Glutamatergic neuron (in vitro differentiated cells): ENCODE data around the gene EME2. TPM values are rescaled to one million over a fixed set of nuclear protein-coding genes. Genes with fewer than 3 reads are reported as not detected.

Experiments used
- DNase-seq: peaks from one replicate; pipeline ENCODE4 v3.0.0; 2022
- H3K27ac Mint-ChIP-seq: one replicate; pipeline ENCODE4 v1.8.0; 2020; ENCODE audit warnings: mild to moderate bottlenecking, mixed read lengths, inconsistent platforms; ENCODE audit not compliant: unreplicated experiment
- H3K27me3 Mint-ChIP-seq: one replicate; pipeline ENCODE4 v1.8.0; 2020; ENCODE audit warnings: mild to moderate bottlenecking, moderate library complexity, mixed read lengths, inconsistent platforms; ENCODE audit not compliant: unreplicated experiment
- H3K36me3 Mint-ChIP-seq: one replicate; pipeline ENCODE4 v1.8.0; 2020; ENCODE audit warnings: mild to moderate bottlenecking, mixed read lengths, inconsistent platforms; ENCODE audit not compliant: unreplicated experiment
- H3K4me1 Mint-ChIP-seq: one replicate; pipeline ENCODE4 v1.8.0; 2020; ENCODE audit warnings: mild to moderate bottlenecking, low read depth, mixed read lengths, inconsistent platforms; ENCODE audit not compliant: unreplicated experiment
- H3K4me3 Mint-ChIP-seq: one replicate; pipeline ENCODE4 v1.8.0; 2020; ENCODE audit warnings: mild to moderate bottlenecking, mixed read lengths, inconsistent platforms; ENCODE audit not compliant: unreplicated experiment
- H3K9me3 Mint-ChIP-seq: one replicate; pipeline ENCODE4 v1.8.0; 2020; ENCODE audit warnings: mild to moderate bottlenecking, moderate library complexity, mixed read lengths, inconsistent platforms; ENCODE audit not compliant: unreplicated experiment
- total RNA-seq: library from RNA; stranded (reverse); fragmentation: NEBNext Ultra II Directional; extraction: Animal tissue kit (Norgen Biotek cat#: 25700); gene quantifications from one replicate; pipeline ENCODE4 v1.2.1, GENCODE V29; 2021; ENCODE audit not compliant: unreplicated experiment
- TF ChIP-seq, protein P1 (sequence below): fragments of 200-600 bp; sonication (generic); IDR thresholded peaks from one replicate; pipeline ENCODE4 v1.5.0; 2021; ENCODE audit not compliant: partially characterized antibody, unreplicated experiment

The EME2 gene
- total RNA-seq, 1 donor from 2014 or later: 68.7 TPM

DNA sequence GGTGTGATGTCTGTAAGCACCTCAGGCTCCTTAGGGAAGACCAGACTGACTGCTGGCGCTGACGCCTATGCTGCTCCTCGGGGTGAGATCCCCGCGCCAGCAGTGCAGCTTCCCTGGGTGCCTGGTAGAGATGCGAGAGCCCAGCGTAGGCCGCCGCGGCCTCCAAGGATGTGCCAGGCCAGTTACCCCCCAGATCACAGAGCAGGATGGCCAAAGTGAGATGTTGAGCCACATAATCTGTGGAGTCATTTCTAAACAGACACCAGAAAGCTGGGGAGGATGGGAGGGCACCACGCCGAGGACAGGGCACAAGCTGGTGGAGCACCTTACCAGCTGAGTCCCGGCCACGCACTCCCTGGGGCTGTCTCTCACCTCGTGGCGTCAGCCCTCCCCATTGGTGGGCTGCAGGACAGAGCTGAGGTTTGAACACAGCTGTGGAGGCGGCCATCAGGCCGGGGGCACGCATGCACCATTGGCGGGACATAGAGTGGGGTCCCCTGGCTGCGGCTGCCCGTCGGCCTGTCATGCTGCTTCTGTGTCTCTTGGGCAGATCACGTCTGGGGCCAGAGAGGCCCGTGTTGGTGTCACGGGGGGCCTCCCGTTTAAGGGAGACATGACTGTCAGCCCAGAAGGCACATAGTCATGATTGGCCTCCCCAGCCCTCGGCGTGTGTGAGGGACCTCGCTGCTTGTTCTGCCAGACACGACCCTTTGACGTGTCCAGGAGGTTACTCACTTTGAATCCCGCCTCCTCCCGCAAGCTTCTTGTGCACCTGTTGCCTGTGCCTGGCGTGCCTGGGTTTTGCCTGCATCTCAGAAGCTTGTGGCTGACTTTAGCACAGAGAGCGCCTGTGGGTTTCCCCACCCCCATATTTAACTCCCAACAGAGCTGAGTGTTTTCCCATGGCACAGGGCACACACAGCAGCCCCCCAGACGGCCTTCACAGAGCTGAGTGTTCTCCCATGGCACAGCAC, 44.7 kb upstream of the EME2 start:
- no peak for DNase-seq
- Mint-ChIP-seq H3K9me3 (peaks cover 6% of the 10 kb centered on the region), H3K36me3 (peaks cover 8% of the 10 kb centered on the region), H3K27me3 (peaks cover 14% of the 10 kb centered on the region), H3K4me1 (peaks cover 10% of the 10 kb centered on the region), H3K27ac (peak overlapping the region; percentile 89), H3K4me3 (no peak overlapping the region)
- TF ChIP-seq, protein P1, sequence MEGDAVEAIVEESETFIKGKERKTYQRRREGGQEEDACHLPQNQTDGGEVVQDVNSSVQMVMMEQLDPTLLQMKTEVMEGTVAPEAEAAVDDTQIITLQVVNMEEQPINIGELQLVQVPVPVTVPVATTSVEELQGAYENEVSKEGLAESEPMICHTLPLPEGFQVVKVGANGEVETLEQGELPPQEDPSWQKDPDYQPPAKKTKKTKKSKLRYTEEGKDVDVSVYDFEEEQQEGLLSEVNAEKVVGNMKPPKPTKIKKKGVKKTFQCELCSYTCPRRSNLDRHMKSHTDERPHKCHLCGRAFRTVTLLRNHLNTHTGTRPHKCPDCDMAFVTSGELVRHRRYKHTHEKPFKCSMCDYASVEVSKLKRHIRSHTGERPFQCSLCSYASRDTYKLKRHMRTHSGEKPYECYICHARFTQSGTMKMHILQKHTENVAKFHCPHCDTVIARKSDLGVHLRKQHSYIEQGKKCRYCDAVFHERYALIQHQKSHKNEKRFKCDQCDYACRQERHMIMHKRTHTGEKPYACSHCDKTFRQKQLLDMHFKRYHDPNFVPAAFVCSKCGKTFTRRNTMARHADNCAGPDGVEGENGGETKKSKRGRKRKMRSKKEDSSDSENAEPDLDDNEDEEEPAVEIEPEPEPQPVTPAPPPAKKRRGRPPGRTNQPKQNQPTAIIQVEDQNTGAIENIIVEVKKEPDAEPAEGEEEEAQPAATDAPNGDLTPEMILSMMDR: no peak

DNA sequence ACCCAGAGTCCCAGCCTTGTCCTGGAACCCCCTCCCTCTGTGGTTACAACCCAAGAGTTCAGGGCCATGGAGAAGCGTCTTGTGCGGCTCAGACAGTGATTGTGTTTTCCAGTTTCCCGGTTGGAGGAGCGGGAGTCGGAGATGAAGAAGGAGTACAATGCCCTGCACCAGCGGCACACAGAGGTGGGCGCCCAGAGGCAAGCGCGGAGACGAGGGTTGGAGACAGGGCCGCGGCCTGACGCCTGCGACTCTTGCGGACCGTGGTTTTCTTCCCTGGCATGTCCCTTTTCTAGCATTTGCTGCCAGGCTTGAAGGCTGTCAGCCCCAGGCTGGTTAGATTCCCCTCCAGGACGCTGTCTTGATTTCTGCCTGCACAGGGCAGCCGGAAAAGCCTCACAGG, 43.6 kb upstream of the EME2 start:
- H3K36me3 Mint-ChIP-seq: peaks cover 8% of the 10 kb centered on the region
- peaks cover 11% of the 10 kb centered on the region for H3K27me3 Mint-ChIP-seq
- DNase-seq: no peak
- H3K9me3 Mint-ChIP-seq: peaks cover 6% of the 10 kb centered on the region
- peaks cover 4% of the 10 kb centered on the region for H3K4me1 Mint-ChIP-seq
- TF ChIP-seq, protein P1: no peak
- H3K27ac Mint-ChIP-seq: no peak overlapping the region
- H3K4me3 Mint-ChIP-seq: no peak overlapping the region

DNA sequence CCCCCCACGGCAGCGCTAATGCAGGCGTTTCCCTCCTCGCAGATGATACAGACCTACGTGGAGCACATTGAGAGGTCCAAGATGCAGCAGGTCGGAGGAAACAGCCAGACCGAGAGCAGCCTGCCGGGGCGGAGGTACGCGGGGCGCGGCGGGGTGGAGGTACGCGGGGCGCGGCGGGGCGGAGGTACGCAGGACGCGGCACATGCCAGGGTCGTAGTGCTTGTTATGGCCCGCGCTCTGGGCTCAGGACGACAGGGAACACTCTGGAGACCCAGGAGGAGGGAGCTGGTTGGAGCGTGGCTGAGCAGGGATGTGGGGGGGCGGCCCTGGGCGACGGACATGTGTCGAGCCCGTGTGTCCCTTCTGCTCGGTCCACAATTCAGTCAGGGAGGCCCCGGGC, 43.2 kb upstream of the EME2 start:
- TF ChIP-seq, protein P1: no peak
- H3K27ac Mint-ChIP-seq: no peak overlapping the region
- peaks cover 8% of the 10 kb centered on the region for H3K36me3 Mint-ChIP-seq
- H3K4me1 Mint-ChIP-seq: peaks cover 4% of the 10 kb centered on the region
- H3K4me3 Mint-ChIP-seq: no peak overlapping the region
- DNase-seq: no peak
- peaks cover 6% of the 10 kb centered on the region for H3K9me3 Mint-ChIP-seq
- peaks cover 11% of the 10 kb centered on the region for H3K27me3 Mint-ChIP-seq

DNA sequence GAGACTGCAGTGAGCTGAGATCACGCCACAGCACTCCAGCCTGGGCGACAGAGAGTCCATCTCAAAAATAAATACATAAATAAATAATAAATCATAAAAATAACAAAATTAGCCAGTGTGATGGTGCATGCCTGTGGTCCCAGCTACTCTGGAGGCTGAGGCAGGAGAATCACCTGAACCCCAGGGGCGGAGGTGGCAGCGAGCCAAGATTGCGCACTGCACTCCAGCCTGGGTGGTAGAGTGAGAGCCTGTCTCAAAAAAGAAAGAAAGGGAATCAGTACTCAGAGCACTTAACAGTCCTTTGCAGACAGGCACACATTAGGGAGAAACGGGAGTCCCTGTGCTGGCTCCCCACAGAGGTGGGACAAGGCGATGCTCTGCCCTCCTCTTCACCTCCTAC, 41.5 kb upstream of the EME2 start:
- Mint-ChIP-seq H3K36me3 (peaks cover 8% of the 10 kb centered on the region), H3K27me3 (peaks cover 12% of the 10 kb centered on the region), H3K4me3 (no peak overlapping the region), H3K4me1 (peaks cover 4% of the 10 kb centered on the region), H3K9me3 (peaks cover 9% of the 10 kb centered on the region), H3K27ac (no peak overlapping the region)
- DNase-seq: no peak
- TF ChIP-seq, protein P1: no peak

DNA sequence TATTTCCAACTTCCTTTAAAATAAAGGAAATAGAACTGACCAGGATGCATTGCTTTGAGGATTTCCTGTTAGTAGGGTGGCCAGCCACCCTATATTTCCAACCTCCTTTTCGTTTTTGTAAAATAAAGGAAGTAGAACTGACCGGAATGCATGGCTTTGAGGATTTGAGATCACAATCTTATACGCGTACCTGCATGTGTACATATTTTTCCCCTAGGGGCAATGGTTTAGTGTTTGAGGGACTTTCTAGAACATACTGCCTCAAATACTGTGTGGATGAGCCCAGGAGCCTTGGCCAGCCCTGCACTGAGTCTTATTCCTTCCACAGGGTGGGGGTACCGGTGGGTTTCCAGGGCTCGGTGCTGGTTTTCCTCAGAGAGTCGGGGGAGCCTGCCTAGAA, 41.0 kb upstream of the EME2 start:
- peak overlapping the region; percentile 11 for H3K27ac Mint-ChIP-seq
- H3K36me3 Mint-ChIP-seq: peaks cover 8% of the 10 kb centered on the region
- H3K4me1 Mint-ChIP-seq: peaks cover 4% of the 10 kb centered on the region
- peaks cover 12% of the 10 kb centered on the region for H3K27me3 Mint-ChIP-seq
- H3K4me3 Mint-ChIP-seq: no peak overlapping the region
- DNase-seq: no peak
- peaks cover 9% of the 10 kb centered on the region for H3K9me3 Mint-ChIP-seq
- TF ChIP-seq, protein P1: no peak
